Stimulated activated CD8-positive, alpha-beta memory T cell treated with anti-CD3 and anti-CD28 coated beads, Interleukin-7, amount 100 ng/mL, for 24 hours (primary cell): ENCODE data around the gene EVL.
A peak's percentile ranks its signal among the peaks of the same experiment; 100 is the strongest.

Experiments used
- DNase-seq: peaks from one replicate; pipeline ENCODE4 v3.0.0-alpha.2; 2020; ENCODE audit warnings: low read depth

Gene EVL

DNA sequence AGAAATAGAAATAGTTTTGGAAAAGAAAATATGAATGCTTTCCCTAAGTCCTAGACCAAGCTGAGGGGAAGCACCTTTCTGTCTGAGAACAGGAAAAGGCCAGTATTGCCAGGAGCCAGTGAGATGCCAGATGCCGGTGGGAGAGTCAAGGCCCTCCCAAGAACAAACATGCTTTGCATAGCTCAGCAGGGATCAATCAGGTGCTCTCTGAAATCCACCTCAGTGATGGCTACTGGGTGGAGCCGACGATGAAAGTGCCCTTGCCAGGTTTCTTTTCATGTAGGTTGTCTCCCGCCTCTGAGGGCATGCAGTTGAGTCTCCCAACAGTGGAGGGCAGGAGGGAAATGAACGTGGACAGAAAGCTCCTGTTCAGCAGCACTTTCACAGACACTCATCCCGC, 66.0 kb downstream of the EVL start:
- DNase-seq = no peak

DNA sequence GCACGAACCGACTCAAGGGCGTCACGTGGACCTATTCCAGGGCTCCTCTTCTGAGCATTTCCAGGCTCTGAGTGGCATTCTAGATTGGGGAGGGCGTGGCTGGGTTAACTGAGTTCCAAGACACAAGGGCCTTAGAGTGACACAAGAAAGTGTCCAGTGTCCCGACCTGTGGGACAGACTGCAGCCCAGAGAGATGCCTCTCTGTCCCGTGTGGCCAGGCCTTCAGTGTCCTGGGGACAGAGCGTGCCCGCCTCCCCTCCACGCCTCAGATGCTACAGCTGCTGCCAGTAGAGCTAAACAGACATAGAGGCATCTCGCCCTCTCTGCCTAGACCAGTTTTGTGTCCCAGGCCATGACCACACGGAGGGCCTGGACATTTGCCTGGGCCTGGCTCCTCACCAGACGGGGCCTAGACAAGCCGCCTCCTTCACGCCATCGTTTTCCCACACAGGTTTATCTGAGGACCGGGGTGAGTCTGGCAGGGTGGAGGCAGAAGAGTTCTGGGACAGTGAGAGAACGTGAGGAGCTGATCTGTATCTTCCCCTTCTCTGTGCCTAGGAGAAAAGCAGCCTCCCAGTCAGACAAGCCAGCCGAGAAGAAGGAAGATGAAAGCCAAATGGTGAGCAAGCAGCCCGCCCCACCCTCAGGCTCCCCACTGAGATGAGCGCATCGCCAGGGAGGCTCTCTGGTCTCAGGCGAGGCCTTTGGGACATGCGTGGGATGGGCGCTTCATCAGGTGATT, 67.1 kb downstream of the EVL start:
- no peak for DNase-seq

DNA sequence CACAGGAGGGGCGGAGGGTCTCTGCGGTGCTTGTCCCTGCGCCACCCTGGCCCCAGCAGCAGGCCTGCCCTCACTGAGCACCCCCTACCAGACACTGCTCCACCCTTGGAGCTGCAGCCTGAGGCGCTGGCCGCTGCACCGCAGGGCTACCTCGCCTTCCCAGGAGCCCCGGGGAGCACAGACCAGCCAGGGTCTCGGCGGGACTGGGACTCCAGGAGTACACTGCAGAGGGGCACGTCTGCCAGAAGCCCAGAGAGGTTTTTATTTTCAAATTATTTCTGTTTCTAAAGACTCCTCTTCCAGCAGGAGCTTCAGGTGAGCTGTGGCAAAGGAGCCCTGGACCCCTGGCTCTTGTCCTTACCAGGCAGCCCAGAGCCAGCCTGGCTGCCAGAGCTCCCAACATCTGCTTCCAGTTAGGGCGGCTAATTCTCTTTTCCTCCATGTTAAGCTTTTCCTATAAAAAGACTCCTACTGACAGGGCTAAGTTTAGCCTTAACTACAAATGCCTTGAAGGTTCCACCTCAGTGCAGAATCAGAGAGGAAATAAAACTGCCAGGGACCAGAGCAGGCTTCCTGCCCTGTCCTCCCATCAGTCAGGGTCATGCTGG, 67.8 kb downstream of the EVL start:
- DNase-seq = no peak

DNA sequence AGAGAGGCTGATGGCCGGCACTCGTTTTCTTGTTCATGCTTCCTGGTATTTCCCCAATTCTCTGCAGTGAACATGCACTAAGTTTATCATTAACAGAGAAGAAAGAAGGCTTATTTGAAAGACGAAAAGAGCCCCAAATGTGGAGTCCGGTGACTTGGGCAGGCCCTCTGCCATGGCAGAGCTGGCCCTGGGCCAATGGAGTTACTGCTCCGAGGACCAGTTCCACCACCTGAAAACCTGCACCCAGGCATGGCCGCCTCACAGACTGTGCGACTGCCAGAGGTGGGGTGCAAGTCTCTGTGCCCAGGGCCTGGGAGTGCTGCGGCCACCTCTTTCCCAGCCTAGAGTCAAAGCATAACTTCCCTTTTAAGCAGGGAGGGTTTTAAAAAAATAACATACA, 69.4 kb downstream of the EVL start:
- no peak for DNase-seq

DNA sequence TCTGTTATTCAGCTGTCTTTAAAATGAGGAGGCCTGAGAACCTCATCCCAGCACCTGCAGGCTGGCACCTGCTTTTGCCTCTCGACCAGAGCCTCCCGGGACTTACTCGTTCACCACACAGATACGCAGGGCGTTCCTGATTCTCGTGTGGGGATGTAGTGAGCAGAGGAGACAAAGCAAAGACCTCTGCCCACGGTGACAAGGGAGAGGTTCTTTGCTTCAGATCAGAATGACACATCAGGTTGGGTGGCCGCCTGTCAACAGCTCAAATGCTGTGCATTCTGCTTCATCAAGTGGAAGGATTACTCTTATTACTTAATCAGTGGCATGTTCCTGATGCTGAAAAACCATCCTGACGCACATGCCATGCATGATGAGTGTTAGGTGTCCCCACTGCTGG, 69.9 kb downstream of the EVL start:
- no peak for DNase-seq

DNA sequence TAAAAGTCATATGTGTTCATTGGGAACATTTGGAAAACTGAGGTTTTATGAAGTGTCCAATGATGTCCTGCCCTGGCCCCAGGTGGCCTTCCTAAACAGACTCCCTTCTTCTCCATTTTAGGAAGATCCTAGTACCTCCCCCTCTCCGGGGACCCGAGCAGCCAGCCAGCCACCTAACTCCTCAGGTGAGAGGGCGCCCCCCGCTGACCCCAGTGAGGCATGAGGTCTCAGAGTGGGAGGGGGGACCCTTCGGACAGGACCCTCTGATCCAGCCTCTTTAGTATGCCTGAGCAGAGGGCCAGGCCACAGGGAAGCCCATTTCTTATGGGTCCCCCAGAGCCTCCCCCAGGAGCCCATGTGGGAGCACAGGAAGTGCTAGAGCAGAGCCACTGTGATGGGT, 70.6 kb downstream of the EVL start:
- DNase-seq = no peak

DNA sequence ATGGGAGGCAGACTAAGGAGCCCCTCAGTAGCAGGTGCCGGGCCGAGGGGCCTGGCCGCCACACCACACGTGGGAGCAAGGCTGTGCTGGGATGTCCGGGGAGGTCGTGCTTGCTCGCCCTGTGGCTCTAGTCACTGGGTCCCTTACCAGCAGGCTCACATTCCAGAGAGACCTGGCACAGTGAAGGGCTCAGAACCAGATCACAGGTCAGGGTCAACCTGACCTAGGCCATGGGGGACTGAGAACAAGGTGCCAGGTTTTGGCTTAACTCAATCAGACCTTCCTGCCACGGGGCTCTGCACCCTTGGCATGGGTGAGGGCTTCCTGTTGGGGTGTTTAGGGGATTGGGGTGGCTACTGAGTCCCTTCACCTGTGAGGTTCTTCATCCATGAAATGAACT, 72.0 kb downstream of the EVL start:
- DNase-seq = no peak

DNA sequence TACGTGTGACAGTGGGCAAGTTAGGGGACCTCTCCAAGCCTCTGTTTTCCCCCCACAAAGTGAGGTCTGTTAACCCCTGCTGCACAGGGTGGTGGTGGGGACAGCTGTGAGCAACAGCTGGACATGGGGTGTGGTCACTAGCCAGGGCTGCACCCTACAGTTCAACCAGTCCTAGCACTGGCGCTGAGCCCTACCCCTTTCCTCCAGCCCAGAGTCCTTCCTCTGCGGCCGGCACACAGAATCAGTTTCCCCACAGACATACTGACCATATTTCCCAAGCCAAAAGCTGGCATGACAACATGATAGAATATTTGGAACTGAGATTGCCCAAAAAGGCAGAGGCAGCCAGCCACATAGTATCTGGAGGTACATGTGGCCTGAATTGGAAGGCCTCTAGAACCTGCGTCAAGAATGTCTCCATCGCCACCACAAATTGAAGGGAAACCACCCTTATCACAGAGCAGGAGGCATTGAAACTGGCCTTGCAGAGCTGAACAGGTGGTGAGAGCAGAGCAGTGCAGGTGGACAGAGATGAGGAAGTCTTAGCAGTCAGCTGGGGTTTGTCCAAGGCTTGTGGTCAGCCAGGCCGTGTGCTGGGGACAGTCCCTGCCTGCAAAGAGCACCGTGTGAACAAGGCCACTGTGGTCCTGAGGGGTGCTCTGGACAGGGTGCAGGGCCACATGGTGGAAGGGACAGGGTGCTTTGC, 73.0 kb downstream of the EVL start:
- DNase-seq = no peak

DNA sequence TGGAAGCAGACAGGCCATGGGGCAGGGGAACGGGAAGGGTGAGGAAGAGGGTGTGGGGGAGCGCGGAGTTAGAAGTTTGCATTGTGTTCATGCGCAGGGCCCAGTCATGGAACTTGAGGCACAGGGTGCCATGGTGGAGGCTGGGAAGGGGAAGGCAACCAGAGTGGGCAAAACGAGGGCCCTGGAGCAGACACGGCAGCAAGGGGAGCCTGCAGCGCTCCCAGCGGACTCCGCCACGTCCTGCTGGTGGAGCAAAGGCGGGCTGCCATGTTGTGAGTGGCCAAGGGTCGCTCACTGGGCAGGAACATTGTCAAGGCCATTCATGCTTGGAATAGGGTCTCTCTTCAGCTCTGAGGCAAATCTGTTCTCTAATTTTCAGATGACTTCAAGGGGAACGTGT, 73.7 kb downstream of the EVL start:
- DNase-seq = no peak

DNA sequence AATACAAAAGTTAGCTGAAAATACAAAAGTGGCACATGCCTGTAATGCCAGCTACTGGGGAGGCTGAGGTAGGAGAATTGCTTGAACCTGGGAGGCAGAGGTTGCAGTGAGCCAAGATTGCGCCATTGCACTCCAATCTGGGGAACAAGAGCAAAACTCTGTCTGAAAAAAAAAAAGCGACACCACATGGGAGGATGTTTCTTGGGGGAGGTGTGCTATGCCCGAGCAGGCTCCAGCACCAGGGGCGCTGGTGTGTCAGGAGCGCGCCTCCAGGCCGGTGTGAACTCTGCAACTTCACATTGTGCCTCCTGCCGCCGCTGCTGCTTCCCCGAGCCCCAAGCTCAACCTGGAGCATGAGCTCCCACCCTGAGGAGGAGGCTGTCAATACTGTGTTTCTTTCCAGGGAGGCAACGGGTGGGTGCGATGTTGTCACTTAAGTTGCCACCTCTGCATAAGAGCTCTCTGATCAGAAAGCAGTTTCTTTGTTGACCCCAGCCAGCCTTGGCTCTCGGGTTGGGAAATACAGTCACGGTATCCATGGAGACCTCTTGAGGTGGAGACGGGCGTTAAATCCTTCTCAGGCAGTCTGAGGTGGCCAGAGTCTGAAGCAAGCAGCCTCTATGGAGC, 75.3 kb downstream of the EVL start:
- DNase-seq = no peak

DNA sequence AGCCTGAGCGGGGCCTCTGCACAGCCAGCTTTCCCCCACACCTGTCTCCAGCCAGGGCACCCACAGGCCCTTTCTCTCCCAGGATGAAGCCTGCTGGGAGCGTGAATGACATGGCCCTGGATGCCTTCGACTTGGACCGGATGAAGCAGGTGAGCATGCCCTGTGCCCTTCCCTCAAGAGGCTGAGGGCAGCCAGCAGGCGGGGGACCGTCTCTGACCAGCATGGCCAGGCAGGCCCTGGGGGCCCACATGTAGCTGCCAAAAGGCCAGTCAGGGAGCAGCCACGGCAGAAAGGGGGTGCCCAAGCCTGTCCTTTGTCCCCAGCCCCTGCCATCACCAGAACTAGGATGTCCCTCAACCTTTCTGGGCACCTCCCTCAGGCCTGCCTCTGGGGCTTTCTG, 75.9 kb downstream of the EVL start:
- DNase-seq = no peak

DNA sequence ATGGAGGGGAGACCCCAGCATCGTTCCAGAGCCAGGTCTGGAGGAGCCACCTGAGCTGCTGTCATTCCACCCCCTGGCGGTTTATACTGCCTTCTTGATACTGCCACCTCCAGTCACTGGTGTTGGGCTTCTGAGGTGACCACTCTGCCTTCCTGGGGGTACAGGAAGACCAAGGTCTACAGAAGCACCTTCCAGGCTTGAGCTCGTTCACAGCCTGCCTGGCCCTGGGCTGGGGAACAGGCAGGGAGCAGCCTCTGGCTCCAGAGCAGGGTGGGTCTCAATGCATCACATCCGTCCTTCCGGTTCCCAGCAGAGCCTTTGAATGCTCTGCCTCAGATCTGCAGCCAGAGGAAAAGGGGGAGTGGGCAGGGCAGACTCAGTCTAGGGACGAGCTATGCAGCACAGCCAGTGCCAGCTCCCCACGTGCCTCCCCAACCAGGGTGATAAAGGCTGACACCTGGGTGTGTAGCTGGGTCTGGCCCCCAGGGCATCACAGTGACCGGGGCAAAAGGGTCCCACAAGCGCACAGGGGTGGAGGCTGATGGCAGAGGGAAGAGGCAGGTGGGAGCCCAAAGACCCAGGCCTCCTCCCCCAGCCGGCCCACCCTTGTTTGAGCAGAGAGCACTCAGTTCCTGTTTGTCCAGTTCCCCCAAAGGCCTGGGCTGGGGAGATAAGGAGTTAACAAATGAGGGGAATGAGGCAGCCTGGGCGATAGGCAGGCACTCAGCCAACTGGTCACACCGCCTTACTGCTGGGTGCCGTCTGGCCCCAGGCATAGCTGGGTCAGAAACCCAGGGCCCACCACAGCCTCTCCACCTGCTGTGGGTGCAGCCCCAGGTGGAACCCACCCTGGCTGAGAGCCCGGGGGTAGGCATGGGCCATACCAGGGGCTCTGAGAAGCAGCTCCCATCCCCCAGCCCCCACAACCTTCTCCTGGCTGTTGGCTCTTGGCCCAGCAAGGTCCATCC, 77.1 kb downstream of the EVL start:
- no peak for DNase-seq

DNA sequence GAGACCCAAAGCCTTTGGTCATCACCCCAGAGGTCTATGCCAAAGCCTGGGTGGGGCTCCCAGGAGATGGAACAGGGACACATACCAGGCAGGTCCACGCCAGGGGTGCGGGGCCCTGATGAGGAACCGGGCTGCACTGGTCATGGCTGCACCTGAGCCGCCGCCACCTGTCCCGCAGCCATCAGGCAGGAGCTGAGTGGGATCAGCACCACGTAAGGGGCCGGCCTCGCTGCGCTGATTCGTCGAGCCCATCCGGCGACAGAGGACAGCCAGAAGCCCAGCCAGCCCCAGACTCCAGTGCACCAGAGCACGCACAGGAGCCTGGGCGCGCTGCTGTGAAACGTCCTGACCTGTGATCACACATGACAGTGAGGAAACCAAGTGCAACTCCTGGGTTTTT, 78.3 kb downstream of the EVL start:
- no peak for DNase-seq

DNA sequence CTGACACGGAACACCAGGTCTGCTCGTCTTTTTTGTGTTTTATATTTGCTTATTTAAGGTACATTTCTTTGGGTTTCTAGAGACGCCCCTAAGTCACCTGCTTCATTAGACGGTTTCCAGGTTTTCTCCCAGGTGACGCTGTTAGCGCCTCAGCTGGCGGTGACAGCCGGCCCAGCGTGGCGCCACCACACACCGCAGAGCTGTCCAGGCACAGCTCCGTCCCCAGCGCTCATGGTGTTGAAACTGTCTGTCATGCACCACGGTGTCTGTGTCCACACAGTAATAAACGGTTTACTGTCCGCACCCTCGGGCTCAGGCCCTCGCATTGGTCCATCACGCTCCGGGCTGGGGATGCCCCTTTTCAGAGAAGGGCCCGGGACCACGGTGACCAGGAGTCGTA, 78.7 kb downstream of the EVL start:
- DNase-seq = no peak

DNA sequence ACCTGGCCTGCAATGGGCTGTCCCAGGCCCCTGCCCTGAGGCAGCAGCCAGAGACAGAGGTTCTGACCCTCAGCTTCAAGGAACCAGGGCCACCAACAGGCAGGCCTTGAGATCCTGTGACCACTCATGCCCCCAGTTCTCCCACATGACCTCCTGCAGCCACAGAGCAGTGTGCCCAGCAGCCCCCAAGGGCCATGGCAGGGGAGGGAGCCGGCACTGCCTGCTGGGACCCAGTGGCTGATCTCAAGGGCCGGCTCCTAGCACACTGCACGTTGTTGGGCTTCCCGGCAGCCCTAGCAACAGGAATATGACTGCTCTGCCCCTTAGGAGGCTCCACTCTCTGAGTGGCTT, 79.4 kb downstream of the EVL start:
- DNase-seq = no peak

DNA sequence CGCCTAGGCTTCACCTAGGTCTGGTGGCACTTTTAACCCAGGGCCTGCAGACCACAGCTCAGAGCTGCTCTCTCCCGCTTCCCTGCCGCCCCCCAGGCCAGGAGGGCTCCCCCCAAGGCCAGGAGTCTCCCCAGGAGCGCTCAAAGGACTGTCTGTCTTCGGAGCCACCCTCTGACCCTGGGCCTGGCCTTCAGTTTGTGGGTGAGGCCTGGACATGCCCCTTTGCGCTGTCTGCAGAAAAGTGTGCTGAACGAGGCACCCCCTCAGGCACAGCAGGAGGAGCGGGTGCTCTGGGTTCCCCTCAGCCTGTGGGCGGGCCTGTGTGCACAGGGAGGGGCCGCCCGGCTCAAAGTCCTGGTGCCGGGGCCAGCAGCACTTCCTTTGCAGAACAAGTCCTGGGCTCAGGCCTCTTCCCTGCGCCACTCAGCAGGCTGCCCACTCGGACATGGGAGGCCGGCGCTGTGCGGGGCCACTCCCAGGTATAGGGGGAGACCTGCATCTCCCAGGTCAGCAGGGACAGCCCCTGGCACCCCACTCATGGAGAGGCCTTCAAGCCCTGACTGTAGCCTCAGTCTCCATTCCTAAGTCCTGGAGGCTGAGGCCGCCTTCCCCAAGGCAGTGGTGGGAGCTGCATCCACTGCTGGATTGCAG, 79.9 kb downstream of the EVL start:
- DNase-seq = no peak

DNA sequence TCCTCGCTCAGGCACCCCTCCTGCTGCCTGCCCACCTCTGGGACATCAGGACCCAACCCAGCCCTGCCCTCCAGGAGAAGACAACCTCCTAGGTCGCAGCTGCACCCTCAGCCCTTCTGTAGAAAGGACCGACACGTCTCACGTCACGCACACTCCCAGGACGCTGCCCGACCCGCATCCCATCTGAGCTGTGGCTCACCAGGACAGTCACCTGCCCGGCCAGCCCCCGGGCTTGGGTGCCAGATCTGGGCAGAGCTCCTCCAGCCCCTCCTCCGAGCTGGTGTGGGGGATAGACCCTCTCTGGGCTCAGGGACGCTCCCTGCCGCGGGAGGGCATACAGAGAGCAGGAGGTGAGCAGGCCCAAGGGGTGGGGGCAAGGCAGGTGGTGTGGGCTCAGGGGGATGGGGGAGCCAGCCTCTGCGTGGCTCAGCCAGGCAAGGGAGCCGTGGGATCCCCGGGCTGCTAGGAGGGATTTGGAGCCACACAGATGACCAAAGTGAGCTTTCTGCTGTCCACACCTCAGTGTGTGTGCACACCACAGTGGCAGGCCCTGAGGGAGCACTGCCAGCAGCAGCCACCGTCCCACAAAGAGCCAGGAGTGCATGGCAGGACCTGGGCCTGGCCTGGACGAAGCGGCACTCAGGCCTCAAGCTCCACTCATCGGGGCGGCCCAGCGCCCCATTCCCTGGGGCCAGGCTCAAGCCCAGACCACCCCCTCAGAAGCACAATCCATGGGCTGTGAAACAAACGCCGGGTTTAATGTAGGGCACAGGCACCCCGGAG, 80.7 kb downstream of the EVL start:
- no peak for DNase-seq

DNA sequence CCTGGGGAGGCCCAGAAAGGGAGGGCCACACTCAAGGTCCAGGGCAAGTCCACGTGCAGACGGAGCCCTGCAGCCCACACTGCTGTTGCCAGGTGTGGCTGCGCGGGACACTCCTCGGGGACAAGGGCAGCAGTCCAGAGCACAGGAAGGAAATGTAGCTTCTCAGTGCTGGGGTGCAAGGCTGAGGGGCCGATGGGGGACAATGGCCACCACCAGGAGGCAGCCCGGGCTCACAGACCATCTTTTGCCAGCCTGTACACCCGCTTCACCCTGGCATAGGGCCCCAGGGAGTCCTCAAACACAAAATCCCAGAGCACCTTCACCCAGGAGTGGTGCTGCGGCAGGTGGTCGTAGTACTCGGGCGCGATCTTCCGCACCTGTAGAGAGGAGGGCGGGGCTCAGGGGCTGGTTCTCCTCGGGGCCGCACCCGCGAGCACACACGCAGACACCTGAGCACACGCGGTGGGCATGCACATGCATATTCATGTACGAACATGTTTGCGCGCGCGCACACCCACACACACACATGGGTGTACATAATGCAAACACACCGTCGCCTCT, 81.4 kb downstream of the EVL start:
- DNase-seq = no peak

DNA sequence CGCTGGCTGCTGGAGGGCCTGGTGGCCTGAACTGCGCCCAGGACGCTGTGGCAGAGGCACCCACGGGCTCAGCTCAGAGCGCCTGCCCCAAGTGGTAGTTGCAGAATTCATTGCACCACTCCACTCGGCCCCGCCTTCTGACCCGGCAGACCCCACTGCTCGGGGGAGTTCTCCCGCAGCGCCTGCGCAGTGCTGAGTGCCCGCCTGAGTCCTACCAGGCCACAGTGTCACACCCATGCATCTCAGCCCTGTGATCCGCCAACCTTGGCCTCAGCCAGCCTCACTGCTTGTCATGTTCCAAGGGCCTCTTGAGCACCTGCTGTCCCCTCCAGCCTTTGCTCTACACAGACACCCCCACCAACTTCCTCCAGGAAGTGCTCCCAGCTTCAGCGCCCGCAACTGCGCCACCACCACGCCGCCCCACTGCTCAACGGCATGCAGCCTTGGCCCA, 82.0 kb downstream of the EVL start:
- peak; percentile 53 for DNase-seq
